K562 (cell line): Measurements from ENCODE around the gene FAM3C. TPM values are rescaled to one million over a fixed set of nuclear protein-coding genes. Genes with fewer than 3 reads are reported as not detected.

ENCODE experiments used
- ARID1B ChIP-seq: fragments of 450-650 bp; IDR thresholded peaks from 2 replicates; pipeline ENCODE4 v1.6.1; 2016; ENCODE audit warnings: antibody characterized with exemption, mild to moderate bottlenecking, inconsistent platforms
- CBFA2T2 ChIP-seq: fragments of 450-650 bp; conservative IDR thresholded peaks from 2 replicates; pipeline ENCODE4 v1.6.1; 2017; ENCODE audit warnings: mild to moderate bottlenecking
- CSDE1 ChIP-seq, 2 experiments: fragments of 450-650 bp; IDR thresholded peaks; 2 replicates each; pipeline ENCODE4 v1.6.1; 2016; ENCODE audit warnings: mild to moderate bottlenecking in 1 of 2
- DPF2 ChIP-seq: fragments of 450-650 bp; IDR thresholded peaks from 2 replicates; pipeline ENCODE4 v1.6.1; 2016
- FOXA3 ChIP-seq, 2 experiments: fragments of 450-650 bp in 1 of 2; sonication (generic) in 1 of 2; formaldehyde crosslinking; IDR thresholded peaks in 1 of 2; conservative IDR thresholded peaks in 1 of 2; 2 replicates each; pipeline versions ENCODE4 v1.4.0 to v1.8.0; 2020 to 2022; ENCODE audit warnings: mild to moderate bottlenecking in 2 of 2, missing genetic modification reagents in 1 of 2
- HMG20A ChIP-seq: fragments of 450-650 bp; formaldehyde crosslinking; conservative IDR thresholded peaks from 2 replicates; pipeline ENCODE4 v1.4.0; 2020; ENCODE audit warnings: mild to moderate bottlenecking, mixed read lengths
- RBM14 ChIP-seq: fragments of 200-400 bp; formaldehyde crosslinking; IDR thresholded peaks from 2 replicates; pipeline ENCODE4 v1.6.1; 2018; ENCODE audit warnings: low read depth, mild to moderate bottlenecking, low read length, moderate library complexity, borderline replicate concordance; ENCODE audit not compliant: insufficient read depth
- TAL1 ChIP-seq: fragments of 450-650 bp; IDR thresholded peaks from 2 replicates; pipeline ENCODE4 v1.6.1; 2016; ENCODE audit warnings: mild to moderate bottlenecking
- TEAD1 ChIP-seq, 2 experiments: fragments of 450-650 bp in 1 of 2; sonication (generic) in 1 of 2; formaldehyde crosslinking; IDR thresholded peaks; 2 replicates each; pipeline versions ENCODE4 v1.4.0 to v1.8.0; 2020 to 2022; ENCODE audit warnings: mild to moderate bottlenecking in 2 of 2, missing genetic modification reagents in 1 of 2
- ZNF311 ChIP-seq: fragments of 250-450 bp; sonication (Bioruptor Pico); IDR thresholded peaks from 2 replicates; pipeline ENCODE4 v1.4.0; 2020; ENCODE audit warnings: mild to moderate bottlenecking, moderate library complexity
- polyA plus RNA-seq, 8 experiments: library from polyadenylated mRNA; depleted of rRNA in 4 of 8; stranded (reverse) in 5 of 8; unstranded in 3 of 8; fragments of >200 nt; fragmentation: Nextera tagmentation in 2 of 8; fragmentation: Illumina TruSeq in 1 of 8; extraction: Ambion mirVana in 2 of 8; extraction: Trizol in 1 of 8; gene quantifications; 2 replicates each; pipeline versions ENCODE4 v1.2.1 to v1.2.3, GENCODE V29; 2011 to 2014; ENCODE audit warnings: inconsistent platforms in 1 of 8, missing spikeins in 1 of 8
- total RNA-seq, 7 experiments: library from RNA; depleted of rRNA in 6 of 7; stranded (reverse); fragments of >200 nt in 6 of 7; fragmentation: Illumina TruSeq in 2 of 7; extraction: Trizol in 2 of 7; gene quantifications; 2 replicates each; pipeline versions ENCODE4 v1.2.1 to v1.2.3, GENCODE V29; 2011 to 2021; ENCODE audit warnings: low replicate concordance in 1 of 7
- TF ChIP-seq, protein P1 (sequence below): fragments of 450-650 bp; IDR thresholded peaks from 2 replicates; pipeline ENCODE4 v1.7.0; 2016; ENCODE audit warnings: borderline replicate concordance
- TF ChIP-seq, protein P2 (sequence below): fragments of 450-650 bp; IDR thresholded peaks from 2 replicates; pipeline ENCODE4 v1.6.1; 2018; ENCODE audit not compliant: partially characterized antibody
- TF ChIP-seq, protein P3 (sequence below): fragments of 250-450 bp; sonication (Bioruptor Pico); IDR thresholded peaks from 2 replicates; pipeline ENCODE4 v1.4.0; 2020

FAM3C gene
- total and polyA plus RNA-seq, 9 of the 15 experiments (the other 6 are each of a cell fraction or from before 2014, with no cell fraction given) = 10.6 to 42.6 (median 30.0) TPM

DNA sequence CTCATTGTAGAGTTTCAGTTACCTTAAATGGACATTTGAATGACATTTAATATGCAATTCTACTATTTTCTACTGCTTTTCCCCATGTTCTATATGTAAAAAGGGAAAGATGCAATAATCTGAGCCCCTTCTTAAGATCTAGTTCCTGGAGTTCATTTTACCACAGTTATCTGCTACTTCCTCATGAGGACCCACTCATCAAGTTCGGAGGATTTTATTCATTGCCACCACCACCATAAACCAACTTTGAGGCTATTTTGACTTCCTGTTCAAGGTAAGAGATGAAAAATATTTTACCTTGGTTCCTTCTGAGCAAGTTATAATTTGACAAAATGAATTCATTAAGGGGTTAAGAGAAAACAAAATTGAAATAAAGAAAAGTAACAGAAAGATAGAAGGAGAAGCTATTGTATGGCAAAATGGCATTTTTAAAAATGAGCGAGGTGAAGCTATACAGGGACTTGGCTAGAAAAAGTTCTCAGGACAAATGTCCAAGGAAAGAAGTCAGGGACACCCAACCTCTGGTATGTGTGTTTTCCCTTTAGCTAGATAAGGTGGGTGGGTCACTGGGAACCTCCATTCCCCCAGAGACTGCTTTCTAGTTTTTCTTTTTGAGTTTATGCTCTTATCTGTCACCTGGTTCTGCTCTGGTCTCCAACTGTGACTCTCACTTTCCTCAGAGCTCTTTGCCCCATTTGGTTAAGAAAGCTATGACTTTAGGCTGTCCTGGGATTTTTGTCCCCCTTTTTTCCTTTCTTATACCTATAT is 14.9 kb upstream of the FAM3C start (continued):
- TF ChIP-seq, protein P1, sequence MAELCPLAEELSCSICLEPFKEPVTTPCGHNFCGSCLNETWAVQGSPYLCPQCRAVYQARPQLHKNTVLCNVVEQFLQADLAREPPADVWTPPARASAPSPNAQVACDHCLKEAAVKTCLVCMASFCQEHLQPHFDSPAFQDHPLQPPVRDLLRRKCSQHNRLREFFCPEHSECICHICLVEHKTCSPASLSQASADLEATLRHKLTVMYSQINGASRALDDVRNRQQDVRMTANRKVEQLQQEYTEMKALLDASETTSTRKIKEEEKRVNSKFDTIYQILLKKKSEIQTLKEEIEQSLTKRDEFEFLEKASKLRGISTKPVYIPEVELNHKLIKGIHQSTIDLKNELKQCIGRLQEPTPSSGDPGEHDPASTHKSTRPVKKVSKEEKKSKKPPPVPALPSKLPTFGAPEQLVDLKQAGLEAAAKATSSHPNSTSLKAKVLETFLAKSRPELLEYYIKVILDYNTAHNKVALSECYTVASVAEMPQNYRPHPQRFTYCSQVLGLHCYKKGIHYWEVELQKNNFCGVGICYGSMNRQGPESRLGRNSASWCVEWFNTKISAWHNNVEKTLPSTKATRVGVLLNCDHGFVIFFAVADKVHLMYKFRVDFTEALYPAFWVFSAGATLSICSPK = 0 out of 2 replicates have a peak, but pooled peaks have one; percentile 15
- TF ChIP-seq DPF2 = peak; percentile 58; the same call in 1 of the 2 replicates
- peak; percentile 24; the same call in 1 of the 2 replicates for TF ChIP-seq TAL1
- TF ChIP-seq CBFA2T2 = peak; percentile 13; the same call in 1 of the 2 replicates
- TF ChIP-seq, protein P2, sequence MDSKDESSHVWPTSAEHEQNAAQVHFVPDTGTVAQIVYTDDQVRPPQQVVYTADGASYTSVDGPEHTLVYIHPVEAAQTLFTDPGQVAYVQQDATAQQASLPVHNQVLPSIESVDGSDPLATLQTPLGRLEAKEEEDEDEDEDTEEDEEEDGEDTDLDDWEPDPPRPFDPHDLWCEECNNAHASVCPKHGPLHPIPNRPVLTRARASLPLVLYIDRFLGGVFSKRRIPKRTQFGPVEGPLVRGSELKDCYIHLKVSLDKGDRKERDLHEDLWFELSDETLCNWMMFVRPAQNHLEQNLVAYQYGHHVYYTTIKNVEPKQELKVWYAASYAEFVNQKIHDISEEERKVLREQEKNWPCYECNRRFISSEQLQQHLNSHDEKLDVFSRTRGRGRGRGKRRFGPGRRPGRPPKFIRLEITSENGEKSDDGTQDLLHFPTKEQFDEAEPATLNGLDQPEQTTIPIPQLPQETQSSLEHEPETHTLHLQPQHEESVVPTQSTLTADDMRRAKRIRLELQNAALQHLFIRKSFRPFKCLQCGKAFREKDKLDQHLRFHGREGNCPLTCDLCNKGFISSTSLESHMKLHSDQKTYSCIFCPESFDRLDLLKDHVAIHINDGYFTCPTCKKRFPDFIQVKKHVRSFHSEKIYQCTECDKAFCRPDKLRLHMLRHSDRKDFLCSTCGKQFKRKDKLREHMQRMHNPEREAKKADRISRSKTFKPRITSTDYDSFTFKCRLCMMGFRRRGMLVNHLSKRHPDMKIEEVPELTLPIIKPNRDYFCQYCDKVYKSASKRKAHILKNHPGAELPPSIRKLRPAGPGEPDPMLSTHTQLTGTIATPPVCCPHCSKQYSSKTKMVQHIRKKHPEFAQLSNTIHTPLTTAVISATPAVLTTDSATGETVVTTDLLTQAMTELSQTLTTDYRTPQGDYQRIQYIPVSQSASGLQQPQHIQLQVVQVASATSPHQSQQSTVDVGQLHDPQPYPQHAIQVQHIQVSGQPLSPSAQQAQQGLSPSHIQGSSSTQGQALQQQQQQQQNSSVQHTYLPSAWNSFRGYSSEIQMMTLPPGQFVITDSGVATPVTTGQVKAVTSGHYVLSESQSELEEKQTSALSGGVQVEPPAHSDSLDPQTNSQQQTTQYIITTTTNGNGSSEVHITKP = peak; percentile 26
- TF ChIP-seq, protein P3, sequence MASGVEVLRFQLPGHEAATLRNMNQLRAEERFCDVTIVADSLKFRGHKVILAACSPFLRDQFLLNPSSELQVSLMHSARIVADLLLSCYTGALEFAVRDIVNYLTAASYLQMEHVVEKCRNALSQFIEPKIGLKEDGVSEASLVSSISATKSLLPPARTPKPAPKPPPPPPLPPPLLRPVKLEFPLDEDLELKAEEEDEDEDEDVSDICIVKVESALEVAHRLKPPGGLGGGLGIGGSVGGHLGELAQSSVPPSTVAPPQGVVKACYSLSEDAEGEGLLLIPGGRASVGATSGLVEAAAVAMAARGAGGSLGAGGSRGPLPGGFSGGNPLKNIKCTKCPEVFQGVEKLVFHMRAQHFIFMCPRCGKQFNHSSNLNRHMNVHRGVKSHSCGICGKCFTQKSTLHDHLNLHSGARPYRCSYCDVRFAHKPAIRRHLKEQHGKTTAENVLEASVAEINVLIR (CRISPR knock-in tag) = no peak
- TF ChIP-seq CSDE1 (IDR thresholded peaks at IDR 0.05) = 0 out of 4 replicates have a peak, but pooled peaks of 1 of the 2 experiments have one; percentile 37
- TF ChIP-seq FOXA3 (CRISPR knock-in tag; conservative IDR thresholded peaks at IDR 0.05 in 1 of 2, IDR thresholded peaks at IDR 0.05 in 1 of 2) = 0 out of 4 replicates have a peak, but pooled peaks of 1 of the 2 experiments have one; percentile 11
- TF ChIP-seq HMG20A (CRISPR knock-in tag) = no peak
- 0 out of 4 replicates have a peak, but pooled peaks of 1 of the 2 experiments have one; percentile 6 for TF ChIP-seq TEAD1 (CRISPR knock-in tag; IDR thresholded peaks at IDR 0.05)
- TF ChIP-seq ARID1B = peak; percentile 63
- TF ChIP-seq ZNF311 (CRISPR knock-in tag) = no peak
- no peak for TF ChIP-seq RBM14
